GM19324 (cell line): ENCODE results near the gene POU3F2.

Source experiments
- ATAC-seq: cut with Tn5 transposase; IDR thresholded peaks from one replicate; pipeline ENCODE4 v1.9.1; 2021; ENCODE audit warnings: mild to moderate bottlenecking, moderate library complexity; ENCODE audit not compliant: unreplicated experiment, low FRiP score

Gene POU3F2

DNA sequence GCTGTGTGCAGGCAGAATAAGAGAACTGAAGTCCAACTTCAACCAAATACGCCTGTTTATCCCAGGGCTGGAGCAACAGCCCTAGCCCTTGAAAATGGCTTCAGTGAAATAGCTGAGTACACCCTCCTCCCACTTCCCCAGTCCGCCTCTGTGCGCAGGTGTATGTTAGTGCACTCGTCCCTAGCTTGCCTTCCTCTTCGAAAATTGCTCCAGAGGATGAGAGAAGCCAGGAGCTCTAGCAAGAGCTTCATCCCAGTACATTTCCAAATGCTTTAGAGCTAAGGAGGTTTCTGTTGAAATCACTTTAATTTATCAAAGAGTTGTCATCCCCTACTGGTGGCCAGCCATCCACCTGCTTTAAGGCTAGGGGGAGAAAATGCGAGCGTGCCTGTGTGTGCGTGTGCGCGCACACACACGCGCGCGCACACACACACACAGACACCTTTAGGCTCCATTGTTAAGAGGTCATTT is 5.4 kb upstream of the POU3F2 start:
- ATAC-seq, result no peak

DNA sequence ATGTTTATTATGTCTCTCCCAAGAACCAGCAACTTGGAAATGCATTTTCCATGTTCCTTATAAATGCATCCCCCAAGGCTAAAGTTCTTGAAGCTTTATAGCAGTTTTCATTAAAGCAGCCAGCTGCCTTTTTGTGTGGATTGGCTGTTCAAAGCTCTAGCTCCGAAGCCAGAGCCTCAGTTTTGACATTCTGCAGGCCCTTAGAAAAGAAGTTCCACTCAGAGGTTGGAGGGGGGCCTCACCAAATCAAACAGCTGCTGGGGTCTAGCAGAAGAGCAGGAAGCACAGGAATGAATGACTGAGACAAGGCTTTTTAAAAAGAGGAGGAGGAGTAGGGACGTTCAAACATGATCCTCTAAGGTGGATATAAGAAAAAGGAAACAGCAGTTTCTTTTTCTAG is 4.2 kb upstream of the POU3F2 start:
- ATAC-seq, result no peak

DNA sequence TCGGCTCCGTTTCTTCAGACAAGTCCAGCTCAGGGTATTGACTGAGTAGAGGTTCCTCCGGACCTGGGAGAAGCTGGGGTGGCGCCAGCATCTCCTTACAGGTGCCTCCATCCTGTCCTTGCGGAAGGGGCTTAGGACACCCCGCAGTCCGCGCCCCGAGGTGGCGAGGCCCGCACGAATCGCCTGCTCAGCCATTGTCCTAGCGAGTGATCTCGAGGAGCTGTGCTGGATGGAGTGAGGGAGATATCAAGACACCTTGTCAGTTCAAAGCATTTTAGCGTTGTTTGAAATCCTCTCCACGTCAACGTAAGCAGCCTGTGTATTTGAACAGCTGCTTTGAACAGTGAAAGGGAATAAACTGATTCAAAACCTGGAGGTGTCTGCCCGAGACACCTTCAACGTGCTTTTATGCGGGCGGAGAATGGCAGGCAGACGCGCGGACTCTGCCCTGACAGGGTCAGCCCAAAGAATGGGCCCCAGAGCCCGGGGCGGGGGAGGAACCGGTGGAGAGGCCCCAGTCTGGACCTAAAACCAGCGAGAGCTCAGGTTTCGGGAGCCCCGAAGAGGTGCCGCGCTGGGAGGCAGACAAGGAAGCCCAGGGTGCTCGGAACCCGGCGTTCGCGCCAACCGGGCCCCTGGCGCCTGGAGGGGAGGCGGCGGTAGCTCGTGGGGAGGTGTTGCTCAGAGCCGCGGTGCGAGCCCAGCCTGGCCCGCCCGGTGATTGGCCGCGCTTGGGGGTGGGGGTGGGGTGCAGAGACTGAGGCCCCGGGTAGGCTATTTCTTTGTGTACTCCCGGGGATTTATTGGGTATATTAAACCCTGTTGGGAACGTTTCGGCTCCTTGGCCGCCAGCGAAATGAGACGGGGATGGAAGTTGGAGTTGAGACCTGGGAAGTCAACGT is 3.1 kb upstream of the POU3F2 start:
- ATAC-seq, result no peak

DNA sequence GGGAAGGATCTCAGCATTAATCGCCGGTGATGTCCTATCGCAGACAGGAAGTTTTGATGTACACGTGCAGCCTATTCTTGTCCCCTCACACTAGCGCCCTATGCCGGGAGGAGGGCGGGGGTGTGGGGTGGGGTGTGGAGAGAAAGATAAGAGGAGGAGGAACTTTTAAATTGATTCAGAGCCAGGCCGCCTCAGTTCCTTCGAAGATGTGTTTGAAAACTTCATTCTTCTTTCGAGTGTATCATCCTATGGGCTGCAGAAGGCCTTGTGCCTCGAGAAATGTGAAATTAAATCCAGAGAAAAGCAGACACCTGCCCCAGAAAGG is 2.5 kb upstream of the POU3F2 start:
- no peak for ATAC-seq

DNA sequence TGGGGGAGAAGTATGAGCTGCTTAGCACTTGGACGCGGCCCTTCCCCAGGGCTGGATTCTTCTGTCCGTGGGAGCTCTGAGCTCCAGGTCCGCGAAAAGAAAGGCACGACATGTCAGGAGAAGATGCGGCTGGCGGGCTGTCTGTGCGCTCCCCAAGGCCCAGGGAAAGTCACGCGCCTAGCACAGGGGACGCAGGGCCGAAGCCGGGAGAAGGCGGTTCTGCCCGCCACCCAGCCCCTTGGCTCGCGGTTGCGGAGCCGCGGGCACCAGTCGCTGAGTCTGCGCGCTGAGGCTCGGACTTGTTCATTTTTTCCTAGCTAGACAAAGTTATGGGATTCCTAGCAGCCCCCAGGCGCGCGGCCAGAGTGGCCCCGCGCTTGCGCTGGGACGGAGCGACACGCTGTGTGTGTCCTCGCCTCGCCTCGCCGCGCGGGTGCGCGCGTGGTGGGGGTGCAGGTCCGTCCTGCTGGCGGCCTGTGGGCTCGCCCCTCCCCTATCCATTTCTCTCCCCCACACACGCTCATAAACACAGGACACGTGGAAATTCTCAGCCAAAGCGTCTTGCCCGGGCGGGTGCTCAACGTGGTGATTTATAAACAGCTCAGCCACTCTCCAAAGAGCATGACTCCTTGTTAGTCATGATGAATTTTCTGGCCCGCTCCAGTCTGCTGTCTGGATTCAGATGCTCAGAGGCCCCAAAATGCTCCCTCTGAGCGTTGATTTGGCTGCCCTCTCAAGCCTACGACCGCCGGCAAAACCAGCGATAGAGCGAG is 1.9 kb upstream of the POU3F2 start:
- ATAC-seq, result no peak

DNA sequence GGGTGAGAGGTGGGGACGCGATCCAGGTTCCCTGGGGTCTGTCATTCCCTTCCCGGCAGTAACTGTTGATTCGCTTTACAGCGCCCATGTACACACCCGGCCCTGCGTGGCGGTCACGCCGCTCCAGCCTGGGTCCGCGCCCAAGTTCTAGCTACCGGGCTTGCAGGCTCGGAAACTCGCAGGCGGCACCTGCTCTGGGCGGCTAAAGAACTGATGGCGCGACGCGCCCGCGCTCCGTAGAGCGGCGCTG is 1.4 kb upstream of the POU3F2 start:
- no peak for ATAC-seq

DNA sequence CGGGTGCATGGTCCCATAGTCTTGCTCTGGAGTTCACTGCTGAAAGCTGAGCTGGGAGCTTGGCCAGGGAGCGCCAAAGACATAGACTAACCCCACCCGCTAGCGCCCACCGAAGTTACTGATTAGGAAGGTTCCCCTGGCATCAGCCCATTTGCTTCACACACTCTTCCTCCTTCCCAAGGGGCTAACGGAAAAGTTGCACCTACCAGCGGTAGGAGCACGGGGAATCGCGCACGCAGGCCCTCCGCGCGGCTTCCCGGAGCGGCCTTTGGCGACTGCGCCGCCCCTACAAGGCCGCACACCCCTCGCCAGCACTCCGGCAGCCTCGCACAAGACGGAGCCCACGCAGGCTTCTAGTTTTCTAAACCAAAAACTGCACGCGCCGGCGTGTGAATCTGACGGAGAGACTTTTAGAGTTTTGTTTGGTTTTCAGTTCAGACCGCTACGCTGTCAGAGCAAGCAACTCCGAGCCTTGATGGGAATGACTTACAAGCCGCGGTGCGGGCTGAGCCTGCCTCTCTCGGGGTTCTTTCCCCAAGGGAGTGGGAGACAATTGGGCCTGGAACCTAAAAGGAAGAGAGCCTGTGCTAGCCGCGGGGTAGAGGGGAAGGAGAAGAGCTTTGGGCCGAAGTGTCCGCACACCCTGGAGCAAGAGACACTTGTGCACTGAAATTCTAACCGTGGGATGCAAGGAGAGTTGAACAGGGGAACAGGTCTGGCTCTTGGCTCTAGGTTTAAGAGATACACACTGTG is 891 bp upstream of the POU3F2 start:
- ATAC-seq, result no peak

DNA sequence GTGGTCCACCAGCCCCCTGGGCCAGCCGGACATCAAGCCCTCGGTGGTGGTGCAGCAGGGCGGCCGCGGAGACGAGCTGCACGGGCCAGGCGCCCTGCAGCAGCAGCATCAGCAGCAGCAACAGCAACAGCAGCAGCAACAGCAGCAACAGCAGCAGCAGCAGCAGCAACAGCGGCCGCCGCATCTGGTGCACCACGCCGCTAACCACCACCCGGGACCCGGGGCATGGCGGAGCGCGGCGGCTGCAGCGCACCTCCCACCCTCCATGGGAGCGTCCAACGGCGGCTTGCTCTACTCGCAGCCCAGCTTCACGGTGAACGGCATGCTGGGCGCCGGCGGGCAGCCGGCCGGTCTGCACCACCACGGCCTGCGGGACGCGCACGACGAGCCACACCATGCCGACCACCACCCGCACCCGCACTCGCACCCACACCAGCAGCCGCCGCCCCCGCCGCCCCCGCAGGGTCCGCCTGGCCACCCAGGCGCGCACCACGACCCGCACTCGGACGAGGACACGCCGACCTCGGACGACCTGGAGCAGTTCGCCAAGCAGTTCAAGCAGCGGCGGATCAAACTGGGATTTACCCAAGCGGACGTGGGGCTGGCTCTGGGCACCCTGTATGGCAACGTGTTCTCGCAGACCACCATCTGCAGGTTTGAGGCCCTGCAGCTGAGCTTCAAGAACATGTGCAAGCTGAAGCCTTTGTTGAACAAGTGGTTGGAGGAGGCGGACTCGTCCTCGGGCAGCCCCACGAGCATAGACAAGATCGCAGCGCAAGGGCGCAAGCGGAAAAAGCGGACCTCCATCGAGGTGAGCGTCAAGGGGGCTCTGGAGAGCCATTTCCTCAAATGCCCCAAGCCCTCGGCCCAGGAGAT is 1.0 kb downstream of the POU3F2 start:
- no peak for ATAC-seq

DNA sequence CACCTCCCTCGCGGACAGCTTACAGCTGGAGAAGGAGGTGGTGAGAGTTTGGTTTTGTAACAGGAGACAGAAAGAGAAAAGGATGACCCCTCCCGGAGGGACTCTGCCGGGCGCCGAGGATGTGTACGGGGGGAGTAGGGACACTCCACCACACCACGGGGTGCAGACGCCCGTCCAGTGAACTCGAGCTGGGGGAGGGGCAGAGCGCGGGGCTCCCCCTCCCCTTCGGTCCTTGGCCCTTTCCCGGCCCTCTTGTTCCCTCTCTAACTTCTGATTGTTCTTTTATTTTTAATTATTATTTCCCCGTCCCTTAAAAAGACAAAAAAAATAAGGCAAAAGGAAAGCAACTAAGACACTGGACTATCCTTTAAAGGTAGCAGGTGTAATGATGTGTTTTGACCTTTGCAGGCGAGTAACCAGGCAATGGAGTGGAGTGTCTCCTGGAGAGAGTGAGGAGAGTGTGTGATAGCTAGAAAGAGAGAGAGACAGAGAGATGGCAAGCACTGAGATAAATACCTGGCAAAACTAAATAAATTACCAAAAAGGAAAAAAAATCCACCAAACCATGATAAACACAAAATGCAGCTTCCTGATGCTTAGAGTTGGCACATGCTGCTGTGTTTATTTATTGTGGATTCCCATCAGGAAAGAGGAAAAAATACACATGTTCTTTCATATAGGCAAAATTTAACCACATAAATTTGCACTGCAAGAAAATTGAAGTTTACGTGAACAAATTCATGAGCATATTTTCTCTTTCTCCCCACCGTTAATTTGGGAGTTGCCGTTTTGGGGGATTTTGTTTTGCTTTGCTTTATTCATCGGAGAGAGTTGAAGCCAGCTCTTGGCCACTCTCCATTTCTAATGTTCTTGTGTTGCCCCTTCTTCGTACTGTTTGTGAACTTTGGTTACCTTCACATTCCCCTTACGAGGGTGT is 1.9 kb downstream of the POU3F2 start:
- no peak for ATAC-seq

DNA sequence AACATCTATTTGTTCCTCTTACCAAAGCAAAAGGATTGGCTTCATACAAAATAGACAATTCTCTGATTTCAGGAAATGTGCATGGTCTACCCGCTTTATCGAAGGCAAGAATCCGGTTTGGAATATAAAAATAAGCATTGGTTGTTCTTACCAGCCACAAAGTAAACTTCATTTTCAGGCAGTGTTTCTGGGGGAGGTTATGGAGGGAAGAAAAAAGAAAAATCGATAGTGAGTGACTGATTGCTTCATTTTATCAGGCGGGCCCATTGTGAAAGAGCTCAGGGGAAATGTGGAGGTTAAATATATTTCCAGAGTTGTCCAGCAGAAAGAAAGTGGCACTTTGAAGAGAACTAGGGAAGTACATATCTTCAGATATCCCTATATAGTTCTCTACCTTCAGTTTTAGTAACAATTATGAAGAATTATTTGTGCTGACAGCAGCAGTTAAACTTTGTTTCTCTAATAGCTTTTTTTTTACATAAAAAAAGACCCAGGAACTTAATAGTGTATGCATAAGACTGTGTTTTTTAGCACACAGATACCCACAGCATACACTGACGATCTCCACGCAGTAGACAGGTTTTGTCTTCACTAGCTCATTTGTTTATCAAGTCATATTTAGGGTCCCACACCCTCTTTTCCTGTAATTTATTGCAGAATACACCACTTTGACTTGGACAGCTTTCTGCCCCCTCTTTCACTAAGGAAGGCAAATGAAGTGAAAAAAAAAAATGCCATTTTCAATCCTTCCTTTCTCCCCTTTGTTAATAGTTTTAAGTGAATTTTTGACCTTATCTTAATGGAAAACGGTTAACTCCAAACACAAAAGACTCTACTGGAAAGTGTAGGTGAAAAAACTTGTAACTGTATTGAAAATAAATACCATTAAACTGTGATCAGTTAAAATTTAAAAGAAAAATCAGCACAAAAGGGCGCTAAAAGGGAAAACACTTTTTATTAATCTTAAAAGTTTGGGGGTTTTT is 2.9 kb downstream of the POU3F2 start:
- ATAC-seq, result no peak

DNA sequence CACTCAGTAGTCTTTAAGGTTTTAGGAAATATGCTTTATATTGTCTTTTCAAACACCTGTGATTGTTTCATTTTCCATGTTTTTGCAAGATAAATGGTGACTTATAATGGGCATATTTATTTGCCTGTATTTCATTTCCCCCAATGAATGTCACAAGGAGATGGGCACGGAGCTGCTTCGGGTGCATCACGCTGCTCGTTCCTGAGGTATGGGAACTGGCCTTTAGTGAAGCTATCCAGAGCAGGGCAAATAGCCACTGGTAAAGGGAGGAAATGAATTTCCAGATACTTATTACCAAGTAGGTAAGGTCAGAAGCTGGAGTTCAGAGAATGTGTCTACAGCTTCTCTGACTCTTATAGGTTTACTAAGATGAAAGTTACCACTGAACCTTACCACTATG is 3.7 kb downstream of the POU3F2 start:
- no peak for ATAC-seq

DNA sequence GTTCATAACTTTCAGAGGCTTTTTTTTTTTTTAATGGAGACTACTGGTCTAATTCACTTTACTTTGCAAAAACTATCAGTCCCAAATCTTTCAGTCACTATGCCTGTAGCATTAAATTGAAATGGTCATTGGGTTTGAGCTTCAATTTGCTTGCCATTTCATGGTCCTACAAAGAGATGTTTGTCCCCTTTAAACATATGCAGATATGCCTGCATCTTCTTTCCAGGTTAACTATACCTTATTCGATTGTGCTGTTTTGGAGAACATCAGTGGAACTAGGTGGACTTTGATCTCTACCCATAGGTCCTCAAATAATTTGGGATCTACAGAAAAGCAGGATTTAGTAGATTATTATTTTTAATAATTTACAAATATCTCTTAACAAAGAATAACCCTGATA is 4.6 kb downstream of the POU3F2 start:
- ATAC-seq, result no peak

DNA sequence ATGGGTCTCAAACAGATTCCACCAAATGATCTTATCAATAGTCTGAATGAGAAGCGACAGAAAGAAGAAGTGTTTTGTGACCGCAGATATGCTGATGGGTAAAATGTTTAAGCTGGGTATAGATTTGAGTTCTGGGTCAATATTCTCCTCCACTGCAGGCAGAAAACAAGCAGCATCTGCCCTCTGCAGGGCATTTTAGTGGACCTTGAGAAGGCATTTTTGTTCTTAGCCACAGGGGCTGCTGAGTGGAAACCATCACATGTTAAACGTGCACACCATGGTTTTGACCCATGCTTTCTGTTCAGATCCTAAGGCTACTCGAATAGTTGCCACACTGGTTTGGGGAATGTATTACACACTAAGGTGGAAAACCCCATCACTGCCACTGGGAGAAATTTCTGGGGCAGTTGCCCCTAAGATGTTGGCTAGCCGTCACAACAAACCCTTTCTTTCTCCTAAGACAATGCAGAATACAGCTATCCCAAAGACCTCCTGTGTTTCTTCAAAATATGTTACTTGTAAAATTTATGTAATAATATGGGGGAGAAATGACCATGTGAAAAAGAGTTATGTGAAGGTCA is 5.5 kb downstream of the POU3F2 start:
- no peak for ATAC-seq

DNA sequence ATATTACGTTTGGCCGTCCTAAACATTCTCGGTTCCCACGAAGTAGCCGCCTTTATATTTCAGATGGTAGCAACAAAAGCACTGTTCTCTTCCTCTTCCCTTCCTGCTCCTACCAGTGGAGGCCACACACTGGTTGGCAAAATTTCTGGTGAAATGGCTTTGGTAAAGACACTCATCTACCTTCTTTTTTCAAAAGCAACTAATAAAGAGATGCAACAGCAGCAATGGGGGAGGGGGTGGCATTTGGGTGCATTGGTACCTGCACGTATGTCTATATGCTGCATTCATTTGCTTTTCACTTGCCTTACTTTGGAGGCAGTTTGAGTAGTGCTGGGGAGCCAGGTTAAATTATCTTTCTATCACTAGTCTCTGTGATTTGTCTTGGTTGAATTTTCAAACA is 6.0 kb downstream of the POU3F2 start:
- ATAC-seq, result no peak

DNA sequence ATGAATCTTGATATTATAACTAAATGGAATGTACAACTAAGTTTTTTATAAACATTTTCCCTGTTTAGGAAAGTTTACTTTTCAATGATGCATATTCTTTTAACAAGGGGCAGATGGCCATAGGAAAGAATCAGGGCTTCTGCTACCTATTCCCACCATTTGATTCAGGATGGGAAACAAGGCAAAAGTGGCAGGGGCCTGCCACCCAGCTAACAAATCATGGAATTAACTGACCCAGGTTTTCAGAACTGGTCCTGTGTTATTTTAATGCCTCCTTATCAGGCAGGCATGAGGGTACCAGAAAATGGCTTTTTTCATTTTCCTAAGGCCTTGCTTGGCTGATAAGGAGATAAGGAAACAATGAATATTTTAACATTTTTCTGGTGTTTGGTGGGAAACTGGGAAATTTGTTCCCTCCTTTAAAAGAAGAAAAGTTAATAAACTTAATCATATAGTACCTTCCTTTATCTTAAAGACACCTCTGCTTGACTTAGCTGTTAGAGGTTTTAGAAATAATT is 6.7 kb downstream of the POU3F2 start:
- no peak for ATAC-seq

DNA sequence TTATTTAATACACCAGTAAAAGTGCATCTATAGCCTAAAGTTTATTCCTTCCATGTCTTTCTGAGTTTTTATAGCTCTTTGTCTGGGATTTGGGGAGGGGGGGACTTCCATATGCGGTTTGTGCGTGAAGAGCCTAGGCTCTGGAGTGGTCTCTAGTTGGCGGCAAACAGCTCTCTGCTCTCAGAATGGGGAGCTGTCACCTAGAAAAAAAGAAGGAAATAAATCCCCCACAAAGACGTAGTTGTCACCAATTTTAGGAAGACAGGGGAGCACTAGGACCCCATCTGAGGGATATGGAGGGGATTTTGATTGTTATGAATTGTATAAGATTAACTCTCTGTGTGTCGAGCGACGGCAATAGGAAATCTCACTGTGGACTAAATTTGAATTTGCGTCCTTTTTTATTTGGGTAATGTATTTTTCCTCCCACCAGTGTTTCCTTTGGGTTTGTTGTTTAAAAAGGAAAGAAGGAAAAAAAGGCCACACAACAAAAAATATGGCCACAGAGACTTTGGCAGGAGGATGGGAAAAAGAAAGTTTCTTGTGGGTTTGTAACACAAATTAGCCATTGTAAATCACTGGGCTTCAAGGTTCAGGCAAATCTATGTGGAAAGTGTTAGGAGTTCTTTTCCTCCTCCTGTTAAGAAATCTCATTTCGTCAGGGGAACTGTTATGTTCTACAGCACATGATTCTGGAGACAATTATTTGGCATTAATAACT is 7.4 kb downstream of the POU3F2 start:
- ATAC-seq, result no peak
